HepG2 (cell line): ENCODE results near the gene LURAP1L. TPM values are rescaled to one million over a fixed set of nuclear protein-coding genes. Genes with fewer than 3 reads are reported as not detected.

Experiments used
- ARID2 ChIP-seq: sonication (generic); formaldehyde crosslinking; IDR thresholded peaks from 2 replicates; pipeline ENCODE4 v1.8.1; 2022; ENCODE audit warnings: mild to moderate bottlenecking, missing genetic modification reagents, borderline replicate concordance
- CENPX ChIP-seq: sonication (generic); formaldehyde crosslinking; IDR thresholded peaks from 2 replicates; pipeline ENCODE4 v1.9.0; 2021; ENCODE audit warnings: mild to moderate bottlenecking, missing genetic modification reagents, moderate library complexity
- DPF2 ChIP-seq: sonication (generic); formaldehyde crosslinking; IDR thresholded peaks from 2 replicates; pipeline ENCODE4 v1.4.0; 2020; ENCODE audit warnings: mild to moderate bottlenecking, low read depth, missing genetic modification reagents, borderline replicate concordance
- HOXD1 ChIP-seq: sonication (generic); formaldehyde crosslinking; IDR thresholded peaks from 2 replicates; pipeline ENCODE4 v1.5.0; 2020; ENCODE audit warnings: missing genetic modification reagents
- KDM4B ChIP-seq: sonication (generic); formaldehyde crosslinking; IDR thresholded peaks from 2 replicates; pipeline ENCODE4 v1.4.0; 2020; ENCODE audit warnings: missing genetic modification reagents
- KDM6A ChIP-seq: IDR thresholded peaks from 2 replicates; pipeline ENCODE4 v1.6.1; 2016; ENCODE audit warnings: low read depth
- MAFK ChIP-seq, 2 experiments: IDR thresholded peaks in 1 of 2; conservative IDR thresholded peaks in 1 of 2; 2 replicates each; pipeline ENCODE4 v1.6.1; 2011; ENCODE audit warnings: improper control_type of control experiment in 2 of 2, low read length in 2 of 2
- MEIS1 ChIP-seq: sonication (generic); formaldehyde crosslinking; IDR thresholded peaks from 2 replicates; pipeline ENCODE4 v1.9.0; 2021; ENCODE audit warnings: mild to moderate bottlenecking, missing genetic modification reagents, moderate library complexity, borderline replicate concordance
- MXD4 ChIP-seq: IDR thresholded peaks from 2 replicates; pipeline ENCODE4 v1.6.1; 2016; ENCODE audit warnings: mild to moderate bottlenecking, missing biosample characterization, missing genetic modification reagents
- NRL ChIP-seq: sonication (generic); formaldehyde crosslinking; IDR thresholded peaks from 2 replicates; pipeline ENCODE4 v1.5.0; 2020; ENCODE audit warnings: missing genetic modification reagents, mild to moderate bottlenecking, moderate library complexity, borderline replicate concordance
- RARG ChIP-seq: sonication (generic); formaldehyde crosslinking; IDR thresholded peaks from 2 replicates; pipeline ENCODE4 v1.4.0; 2020; ENCODE audit warnings: low read depth, mild to moderate bottlenecking, missing genetic modification reagents
- RXRB ChIP-seq: IDR thresholded peaks from 2 replicates; pipeline ENCODE4 v1.6.1; 2016; ENCODE audit warnings: borderline replicate concordance, missing genetic modification reagents, missing compliant biosample characterization
- TEAD3 ChIP-seq: optimal IDR thresholded peaks from 2 replicates; pipeline ENCODE3; 2016; ENCODE audit warnings: borderline replicate concordance
- ZBTB4 ChIP-seq: sonication (generic); formaldehyde crosslinking; IDR thresholded peaks from 2 replicates; pipeline ENCODE4 v1.4.0; 2020; ENCODE audit warnings: missing genetic modification reagents, mild to moderate bottlenecking, borderline replicate concordance
- ZBTB46 ChIP-seq: sonication (generic); formaldehyde crosslinking; IDR thresholded peaks from 2 replicates; pipeline ENCODE4 v1.4.0; 2020; ENCODE audit warnings: mild to moderate bottlenecking, missing genetic modification reagents, borderline replicate concordance
- ZFP37 ChIP-seq: sonication (generic); formaldehyde crosslinking; IDR thresholded peaks from 2 replicates; pipeline ENCODE4 v1.4.0; 2020; ENCODE audit warnings: missing genetic modification reagents, borderline replicate concordance
- ZHX1 ChIP-seq: sonication (generic); formaldehyde crosslinking; IDR thresholded peaks from 2 replicates; pipeline ENCODE4 v1.8.1; 2022; ENCODE audit warnings: low read depth, mild to moderate bottlenecking, missing genetic modification reagents
- ZNF12 ChIP-seq: sonication (generic); formaldehyde crosslinking; IDR thresholded peaks from 2 replicates; pipeline ENCODE4 v1.5.0; 2020; ENCODE audit warnings: missing genetic modification reagents
- ZNF292 ChIP-seq: sonication (generic); formaldehyde crosslinking; IDR thresholded peaks from 2 replicates; pipeline ENCODE4 v1.8.1; 2022; ENCODE audit warnings: mild to moderate bottlenecking, low read depth, missing genetic modification reagents, borderline replicate concordance
- ZNF30 ChIP-seq: sonication (generic); formaldehyde crosslinking; IDR thresholded peaks from 2 replicates; pipeline ENCODE4 v1.5.0; 2020; ENCODE audit warnings: mild to moderate bottlenecking, missing genetic modification reagents
- ZNF563 ChIP-seq: sonication (generic); formaldehyde crosslinking; IDR thresholded peaks from 2 replicates; pipeline ENCODE4 v1.8.0; 2022; ENCODE audit warnings: mild to moderate bottlenecking, moderate library complexity, missing genetic modification reagents
- polyA plus RNA-seq, 8 experiments: library from polyadenylated mRNA; depleted of rRNA in 3 of 8; stranded (reverse) in 7 of 8; unstranded in 1 of 8; fragments of >200 nt; fragmentation: Illumina TruSeq in 4 of 8; extraction: Trizol in 4 of 8; gene quantifications; 2 replicates each; pipeline versions ENCODE4 v1.2.1 to v1.2.3, GENCODE V29; 2011 to 2016; ENCODE audit warnings: low read depth in 4 of 8, missing spikeins in 1 of 8, mixed read lengths in 1 of 8; ENCODE audit not compliant: insufficient read depth in 1 of 8
- total RNA-seq, 5 experiments: library from RNA; depleted of rRNA; stranded (reverse); fragments of >200 nt; fragmentation: Illumina TruSeq; extraction: Trizol; gene quantifications; 2 replicates each; pipeline ENCODE4 v1.2.3, GENCODE V29; 2016; ENCODE audit warnings: low read depth in 1 of 5

Gene LURAP1L
- total and polyA plus RNA-seq, 2 of the 13 experiments (the other 11 are each of a cell fraction or from before 2014, with no cell fraction given): 6.7 to 16.6 TPM

- peak; percentile 84; the same call in 1 of the 2 replicates for TF ChIP-seq ZBTB46 (CRISPR knock-in tag)
- peak; percentile 72; the same call in 1 of the 2 replicates for TF ChIP-seq ZBTB4 (CRISPR knock-in tag)
- TF ChIP-seq KDM4B: peak; percentile 12; the same call in 1 of the 2 replicates
- TF ChIP-seq HOXD1 (CRISPR knock-in tag): peak; percentile 19; the same call in 1 of the 2 replicates
- TF ChIP-seq DPF2 (CRISPR knock-in tag): peak; percentile 75
- 0 out of 2 replicates have a peak, but pooled peaks have one; percentile 21 for TF ChIP-seq ZNF30
- TF ChIP-seq KDM6A (CRISPR knock-in tag): peak; percentile 15; the same call in 1 of the 2 replicates
- TF ChIP-seq ZNF292: peak; percentile 99
- peak; percentile 88 for TF ChIP-seq ZNF563
- no peak for TF ChIP-seq TEAD3 (CRISPR knock-in tag)
- peak in 1 of 2 experiments; percentile 3; a peak in 1 of 4 replicates for TF ChIP-seq MAFK (conservative IDR thresholded peaks at IDR 0.05 in 1 of 2, IDR thresholded peaks at IDR 0.05 in 1 of 2; ENCODE audit: low read length in 2 of 2)
- TF ChIP-seq NRL (CRISPR knock-in tag): peak; percentile 68; the same call in 1 of the 2 replicates
- TF ChIP-seq MXD4 (CRISPR knock-in tag): peak; percentile 73
- peak; percentile 93; the same call in 1 of the 2 replicates for TF ChIP-seq ARID2 (CRISPR knock-in tag)
- TF ChIP-seq MEIS1 (CRISPR knock-in tag): peak; percentile 86
- peak; percentile 83 for TF ChIP-seq RXRB
- TF ChIP-seq ZHX1: no peak
- no peak for TF ChIP-seq CENPX (CRISPR knock-in tag)
- peak; percentile 65; the same call in 1 of the 2 replicates for TF ChIP-seq ZNF12
- TF ChIP-seq RARG (CRISPR knock-in tag): peak; percentile 83; the same call in 1 of the 2 replicates
- 0 out of 2 replicates have a peak, but pooled peaks have one; percentile 69 for TF ChIP-seq ZFP37 (CRISPR knock-in tag)
These were observed 1.1 kb downstream of the LURAP1L start (continued) for GRCh38 chr9:12775679-12776512.
